GM13976 (cell line): ENCODE measurements around the gene PPP4R3A.

Experiments used
- DNase-seq: peaks from one replicate; pipeline ENCODE4 v3.0.0; 2012; ENCODE audit warnings: low spot score
- in situ Hi-C: fragments of 300-500 bp; cut with MboI; formaldehyde crosslinking; loops from one replicate; pipeline ENCODE4 v1.12.0; 2022; ENCODE audit warnings: low sequenced_read_pairs, mixed read lengths, inconsistent platforms; ENCODE audit not compliant: unreplicated experiment
- TF ChIP-seq, protein P1 (sequence below): IDR thresholded peaks from 2 replicates; pipeline ENCODE4 v1.5.1; 2012; ENCODE audit warnings: borderline replicate concordance, mild to moderate bottlenecking; ENCODE audit not compliant: insufficient read depth; ENCODE audit errors: extremely low read depth, missing control alignments, control extremely low read depth

Gene PPP4R3A

DNA sequence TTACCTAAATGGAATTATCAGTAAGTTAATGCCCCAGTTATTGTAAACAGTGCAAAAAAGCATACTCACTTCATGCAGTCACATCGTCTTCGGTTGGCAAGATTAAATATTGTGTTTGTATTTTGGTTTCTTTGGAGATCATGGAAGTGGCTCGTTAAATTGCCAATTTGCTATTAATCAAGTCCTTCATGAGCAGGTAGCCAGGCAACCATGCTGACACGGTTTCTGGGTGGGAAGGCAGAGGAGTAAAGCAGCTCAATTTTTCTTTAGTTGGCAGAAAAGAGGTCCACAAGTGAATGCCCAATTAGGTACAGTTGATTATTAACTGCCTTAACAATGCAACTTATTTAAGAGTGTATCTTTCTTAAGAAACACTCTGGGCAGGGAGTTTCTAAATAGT, 43.9 kb downstream of the PPP4R3A start:
- DNase-seq: no peak
- TF ChIP-seq, protein P1, sequence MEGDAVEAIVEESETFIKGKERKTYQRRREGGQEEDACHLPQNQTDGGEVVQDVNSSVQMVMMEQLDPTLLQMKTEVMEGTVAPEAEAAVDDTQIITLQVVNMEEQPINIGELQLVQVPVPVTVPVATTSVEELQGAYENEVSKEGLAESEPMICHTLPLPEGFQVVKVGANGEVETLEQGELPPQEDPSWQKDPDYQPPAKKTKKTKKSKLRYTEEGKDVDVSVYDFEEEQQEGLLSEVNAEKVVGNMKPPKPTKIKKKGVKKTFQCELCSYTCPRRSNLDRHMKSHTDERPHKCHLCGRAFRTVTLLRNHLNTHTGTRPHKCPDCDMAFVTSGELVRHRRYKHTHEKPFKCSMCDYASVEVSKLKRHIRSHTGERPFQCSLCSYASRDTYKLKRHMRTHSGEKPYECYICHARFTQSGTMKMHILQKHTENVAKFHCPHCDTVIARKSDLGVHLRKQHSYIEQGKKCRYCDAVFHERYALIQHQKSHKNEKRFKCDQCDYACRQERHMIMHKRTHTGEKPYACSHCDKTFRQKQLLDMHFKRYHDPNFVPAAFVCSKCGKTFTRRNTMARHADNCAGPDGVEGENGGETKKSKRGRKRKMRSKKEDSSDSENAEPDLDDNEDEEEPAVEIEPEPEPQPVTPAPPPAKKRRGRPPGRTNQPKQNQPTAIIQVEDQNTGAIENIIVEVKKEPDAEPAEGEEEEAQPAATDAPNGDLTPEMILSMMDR: no peak

DNA sequence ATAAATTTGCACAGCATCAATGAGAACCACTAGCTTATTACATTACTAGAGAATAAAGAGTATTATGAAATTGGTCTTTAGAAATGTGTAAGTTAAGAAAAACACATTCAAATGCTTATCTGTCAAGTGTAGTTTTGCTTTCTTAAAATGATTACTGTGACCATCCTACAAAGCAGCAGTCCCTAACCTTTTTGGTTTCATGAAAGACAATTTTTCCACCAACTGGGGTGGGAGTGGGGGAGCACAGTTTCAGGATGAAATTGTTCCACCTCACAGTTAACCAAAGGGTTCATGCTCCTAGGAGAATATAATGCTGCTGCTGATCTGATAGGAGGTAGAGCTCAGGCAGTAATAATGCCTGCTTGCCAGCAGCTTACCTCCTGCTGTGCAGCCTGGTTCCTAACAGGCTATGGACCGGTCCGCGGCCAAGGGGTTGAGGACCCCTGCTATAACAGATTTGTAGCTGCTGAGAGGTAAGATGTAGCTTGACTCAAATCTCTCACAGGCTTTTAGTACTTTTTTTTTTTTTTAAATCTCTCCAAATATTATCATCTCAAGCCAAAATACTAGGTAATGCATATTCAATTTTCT, 45.4 kb downstream of the PPP4R3A start:
- in situ Hi-C loops: no loop called here
- TF ChIP-seq, protein P1: no peak

More for the DNA sequence above, 43.9 kb downstream of the PPP4R3A start:
- in situ Hi-C loops: no loop called here

DNA sequence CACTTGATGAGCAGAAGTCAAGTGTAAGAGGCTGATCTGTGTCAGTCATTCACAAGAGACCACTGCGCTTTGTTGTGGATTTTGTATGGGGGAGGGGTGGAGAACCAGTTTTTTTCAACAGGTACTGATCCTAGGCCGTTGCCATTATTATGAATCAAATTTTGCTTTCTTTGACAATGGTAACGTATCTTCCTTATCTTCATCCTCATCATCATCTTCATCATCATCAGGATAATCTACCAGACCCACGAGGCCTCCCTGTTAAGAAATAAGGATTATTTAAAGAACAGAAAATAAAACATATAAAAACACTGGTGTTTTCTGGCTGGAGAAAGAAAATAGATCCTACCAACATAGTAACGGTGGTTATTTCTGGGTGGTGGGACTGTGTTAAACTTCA, 51.5 kb downstream of the PPP4R3A start:
- no peak for DNase-seq
- TF ChIP-seq, protein P1: no peak
- in situ Hi-C loops: no loop called here

More for the DNA sequence above, 45.4 kb downstream of the PPP4R3A start:
- DNase-seq: no peak

DNA sequence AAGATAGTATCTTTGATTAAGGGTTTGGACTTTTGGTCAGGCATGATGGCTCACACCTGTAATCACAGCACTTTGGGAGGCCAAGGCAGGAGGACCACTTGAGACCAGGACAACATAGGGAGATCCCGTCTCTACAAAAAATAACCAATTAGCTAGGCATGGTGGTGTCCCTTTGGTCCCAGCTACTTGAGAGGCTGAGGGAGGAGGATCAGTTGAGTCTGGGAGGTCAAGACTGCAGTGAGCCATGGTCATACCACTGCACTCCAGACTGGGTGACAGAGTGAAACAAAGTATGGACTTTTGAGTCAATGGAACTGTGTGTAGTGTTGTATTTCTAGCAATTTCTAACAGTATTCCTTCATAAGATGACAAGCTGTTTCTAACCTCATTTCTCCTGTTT, 53.8 kb downstream of the PPP4R3A start:
- no peak for DNase-seq
- in situ Hi-C loops: no loop called here
- TF ChIP-seq, protein P1: no peak

DNA sequence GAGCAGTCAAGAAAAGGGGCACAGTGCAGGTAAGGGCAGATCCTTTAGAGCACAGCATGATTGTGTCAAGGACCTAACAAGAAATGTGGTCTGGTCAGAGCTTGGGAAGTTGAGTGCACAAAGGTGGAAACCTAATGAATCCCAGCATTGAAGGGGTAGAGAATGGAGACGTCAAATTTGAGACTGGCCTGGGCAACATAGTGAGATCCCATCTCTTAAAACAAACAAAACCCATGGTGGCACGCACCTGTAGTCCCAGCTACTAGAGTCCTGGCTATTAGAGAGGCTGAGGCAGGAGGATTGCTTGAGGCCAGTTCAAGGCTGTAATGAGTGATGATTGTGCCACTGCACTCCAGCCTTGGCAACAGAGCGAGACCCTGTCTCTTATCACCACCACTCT, 55.5 kb downstream of the PPP4R3A start:
- TF ChIP-seq, protein P1: no peak
- in situ Hi-C loops: no loop called here
- DNase-seq: no peak

DNA sequence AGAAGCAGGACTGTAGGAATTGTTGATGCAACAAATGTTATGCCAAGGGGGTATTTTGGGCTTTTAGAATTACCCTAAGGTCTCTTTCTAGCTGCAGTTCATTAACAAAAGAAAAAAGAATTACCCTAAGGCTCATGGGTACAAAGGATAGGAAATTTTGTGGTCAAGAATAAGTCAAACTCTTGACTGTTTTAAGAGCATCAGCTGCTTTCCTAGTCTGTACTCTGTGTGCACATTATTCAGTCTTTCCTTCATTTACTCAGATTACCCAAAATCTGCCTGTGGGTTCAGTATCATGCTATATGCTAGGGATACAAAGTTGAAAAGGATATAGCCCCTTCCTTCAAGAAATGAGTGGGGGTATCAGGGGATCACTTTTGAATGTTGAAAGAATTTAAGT, 56.0 kb downstream of the PPP4R3A start:
- in situ Hi-C loops: no loop called here
- DNase-seq: no peak
- TF ChIP-seq, protein P1: no peak

DNA sequence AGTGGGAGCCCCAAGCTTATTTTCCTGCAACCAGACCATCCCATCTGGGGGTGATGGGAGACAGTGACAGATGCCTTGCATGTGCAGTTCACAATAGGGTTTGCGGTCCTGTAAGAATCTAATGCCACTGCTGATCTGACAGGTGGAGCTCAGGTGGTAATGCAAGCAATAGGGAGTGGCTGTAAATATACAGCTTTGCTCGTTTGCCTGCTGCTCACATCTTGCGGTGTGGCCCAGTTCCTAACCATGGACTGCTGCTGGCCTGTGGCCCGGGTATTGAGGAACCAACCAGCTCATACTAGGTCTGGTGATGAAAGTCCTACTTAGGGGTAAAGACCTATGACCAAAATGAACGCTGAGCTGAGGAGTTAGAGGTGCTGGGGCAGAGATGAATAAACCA, 56.4 kb downstream of the PPP4R3A start:
- DNase-seq: no peak
- in situ Hi-C loops: no loop called here
- TF ChIP-seq, protein P1: no peak
